Activated T-cell treated with anti-CD3 and anti-CD28 coated beads, Interleukin-2, amount 50 U/mL, for 48 hours (primary cell): ENCODE results near the gene HBEGF.

Experiments
- DNase-seq, 2 experiments: peaks; one replicate each; pipeline ENCODE4 v3.0.0-alpha.2; 2020

Gene HBEGF

GRCh38 chr5:140331638-140332037 lies 14.8 kb downstream of the HBEGF start:
- DNase-seq = no peak

- DNase-seq = no peak
Measured at GRCh38 chr5:140329739-140330481, 16.5 kb downstream of the HBEGF start.

GRCh38 chr5:140328036-140328764 lies 18.2 kb downstream of the HBEGF start:
- DNase-seq = no peak

GRCh38 chr5:140327589-140327988 lies 18.8 kb downstream of the HBEGF start:
- no peak for DNase-seq

- DNase-seq = no peak
Measured at GRCh38 chr5:140325486-140325885, 20.9 kb downstream of the HBEGF start.

GRCh38 chr5:140324617-140325241 lies 21.7 kb downstream of the HBEGF start:
- DNase-seq = no peak

GRCh38 chr5:140324041-140324600 lies 22.3 kb downstream of the HBEGF start:
- no peak for DNase-seq

GRCh38 chr5:140322751-140323731 lies 23.4 kb downstream of the HBEGF start:
- no peak for DNase-seq

GRCh38 chr5:140321796-140322195 lies 24.6 kb downstream of the HBEGF start:
- no peak for DNase-seq

- no peak for DNase-seq
Measured at GRCh38 chr5:140319833-140320232, 26.6 kb downstream of the HBEGF start.

GRCh38 chr5:140318792-140319191 lies 27.6 kb downstream of the HBEGF start:
- no peak for DNase-seq

GRCh38 chr5:140317859-140318258 lies 28.5 kb downstream of the HBEGF start:
- no peak for DNase-seq

- DNase-seq = no peak
Measured at GRCh38 chr5:140312791-140313189, 33.6 kb downstream of the HBEGF start.

GRCh38 chr5:140312067-140312790 lies 34.2 kb downstream of the HBEGF start:
- no peak for DNase-seq

- DNase-seq = no peak
Measured at GRCh38 chr5:140311011-140311467, 35.4 kb downstream of the HBEGF start.

- no peak for DNase-seq
Measured at GRCh38 chr5:140310434-140310833, 36.0 kb downstream of the HBEGF start.

- no peak for DNase-seq
Measured at GRCh38 chr5:140309706-140310249, 36.6 kb downstream of the HBEGF start.

- no peak for DNase-seq
Measured at GRCh38 chr5:140305471-140305870, 40.9 kb downstream of the HBEGF start.

- DNase-seq = no peak
Measured at GRCh38 chr5:140303966-140304365, 42.4 kb downstream of the HBEGF start.

- peak; percentile 92 to 93 for DNase-seq
Measured at GRCh38 chr5:140302786-140303639, 43.4 kb downstream of the HBEGF start, which contains the start of gene PFDN1. PFDN1 (minus strand) TSS chr5:140303101; CDS start chr5:140303073, 28 bp downstream.
